ENCODE measurements around the gene HCLS1. TPM values are rescaled to one million over a fixed set of nuclear protein-coding genes. Genes with fewer than 3 reads are reported as not detected.

The HCLS1 gene
- total RNA-seq, 1 experiment from 2014 or later: 203 TPM

DNA sequence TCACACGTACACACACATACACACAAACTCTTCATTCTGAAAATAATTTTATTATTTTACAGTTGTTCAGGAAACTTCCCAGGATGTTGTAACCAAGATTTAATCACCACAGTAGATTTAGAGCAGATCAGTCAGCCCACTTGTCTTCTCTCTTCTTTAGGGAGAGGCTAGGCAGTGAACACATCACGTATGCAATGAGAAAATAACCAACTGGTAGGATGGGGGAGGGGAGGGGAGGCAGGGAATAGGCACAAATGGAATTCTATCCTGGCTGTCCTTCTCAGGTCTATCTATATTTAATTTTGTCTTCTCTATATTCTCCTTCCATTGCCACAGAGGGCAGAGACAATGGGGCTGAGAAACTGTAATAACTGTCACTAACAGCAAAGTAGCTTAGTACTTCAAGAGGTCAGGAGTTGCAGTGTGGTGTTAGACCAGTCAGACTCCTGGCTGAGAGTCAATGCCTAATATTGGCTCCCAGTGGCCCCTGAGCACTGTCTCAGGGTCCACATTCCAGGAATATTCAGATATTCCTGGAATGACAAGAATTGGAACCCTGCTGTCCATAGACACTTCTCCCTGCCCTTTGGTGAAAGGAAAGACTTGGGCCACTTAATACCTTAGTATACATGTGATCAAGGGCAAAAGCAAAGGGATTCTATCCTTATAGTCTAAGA lies 2.6 kb upstream of the HCLS1 start:
- Histone ChIP-seq H3K9me2 (replicated peaks; ENCODE audit: insufficient read depth, low read length) (no peaks in the 10 kb centered on the region), H3K79me2 (ENCODE audit: low read length) (peaks cover 23% of the 10 kb centered on the region), H3K27ac (ENCODE audit: low read length) (no peak overlapping the region), H3K4me3 (ENCODE audit: low read length) (no peak overlapping the region), H3K9me3 (ENCODE audit: low read length) (no peaks in the 10 kb centered on the region), H3K36me3 (ENCODE audit: insufficient read depth, low read length) (peaks cover 32% of the 10 kb centered on the region), H3K4me2 (ENCODE audit: low read depth, low read length, poor library complexity, severe bottlenecking) (no peak overlapping the region), H3K27me3 (ENCODE audit: low read length) (no peaks in the 10 kb centered on the region), H2AFZ (ENCODE audit: low read length) (no peak overlapping the region), H3K4me1 (ENCODE audit: low read length) (peaks cover 24% of the 10 kb centered on the region), H4K20me1 (ENCODE audit: insufficient read depth, low read depth, low read length) (no peaks in the 10 kb centered on the region), H3K9ac (ENCODE audit: low read length) (no peak overlapping the region)
- DNase-seq: no peak

DNA sequence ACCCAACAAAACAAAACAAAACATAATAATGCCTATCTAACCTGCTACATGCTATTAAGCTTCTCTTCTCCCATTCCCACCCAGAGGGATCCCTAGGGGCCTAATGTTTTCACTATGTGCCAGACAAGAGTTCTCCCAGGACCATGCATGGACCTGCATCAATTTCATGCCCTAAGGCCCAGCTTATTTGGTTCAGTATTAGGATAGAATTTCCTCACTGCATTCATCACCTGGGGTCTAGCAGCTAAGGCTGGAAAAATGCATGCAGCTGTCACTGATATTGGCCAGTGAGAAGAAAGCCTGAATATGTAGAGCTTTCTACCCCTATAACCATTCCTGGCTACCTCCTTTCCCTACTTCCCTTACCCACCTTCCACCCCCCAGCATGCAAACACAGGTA lies 2.0 kb upstream of the HCLS1 start:
- H2AFZ ChIP-seq (ENCODE audit: low read length): no peak overlapping the region
- peaks cover 28% of the 10 kb centered on the region for H3K79me2 ChIP-seq (ENCODE audit: low read length)
- DNase-seq: no peak
- no peaks in the 10 kb centered on the region for H3K9me3 ChIP-seq (ENCODE audit: low read length)
- no peak overlapping the region for H3K9ac ChIP-seq (ENCODE audit: low read length)
- no peak overlapping the region for H3K4me3 ChIP-seq (ENCODE audit: low read length)
- H3K9me2 ChIP-seq (replicated peaks; ENCODE audit: insufficient read depth, low read length): no peaks in the 10 kb centered on the region
- peaks cover 25% of the 10 kb centered on the region for H3K4me1 ChIP-seq (ENCODE audit: low read length)
- no peak overlapping the region for H3K4me2 ChIP-seq (ENCODE audit: low read depth, low read length, poor library complexity, severe bottlenecking)
- no peak overlapping the region for H3K27ac ChIP-seq (ENCODE audit: low read length)
- H3K36me3 ChIP-seq (ENCODE audit: insufficient read depth, low read length): peaks cover 34% of the 10 kb centered on the region
- H3K27me3 ChIP-seq (ENCODE audit: low read length): no peaks in the 10 kb centered on the region
- no peaks in the 10 kb centered on the region for H4K20me1 ChIP-seq (ENCODE audit: insufficient read depth, low read depth, low read length)

DNA sequence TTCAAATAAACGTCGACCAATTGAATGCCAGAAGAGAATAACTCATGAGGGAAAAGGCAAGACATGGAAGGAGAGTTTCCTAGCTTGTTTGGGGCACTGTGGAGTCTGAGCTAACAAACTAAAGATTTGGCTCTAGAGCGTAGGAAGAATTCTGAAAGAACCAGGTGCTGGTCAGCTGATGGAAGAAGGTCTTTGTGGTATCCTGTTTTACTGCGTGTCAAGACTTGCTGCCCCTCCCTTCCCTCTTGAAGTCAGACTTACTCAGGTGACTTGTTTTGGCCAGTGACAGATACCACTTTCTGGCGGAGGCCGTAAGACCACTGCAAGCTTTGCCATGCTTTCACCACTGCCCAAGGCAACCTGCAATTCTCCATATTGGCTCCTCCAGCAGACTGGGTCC lies 673 bp upstream of the HCLS1 start:
- no peak for DNase-seq
- H3K9ac ChIP-seq (ENCODE audit: low read length): peak overlapping the region; percentile 87; the same call in 1 of the 2 replicates
- H3K27ac ChIP-seq (ENCODE audit: low read length): peak overlapping the region; percentile 88
- peaks cover 25% of the 10 kb centered on the region for H3K4me1 ChIP-seq (ENCODE audit: low read length)
- H3K9me2 ChIP-seq (replicated peaks; ENCODE audit: insufficient read depth, low read length): no peaks in the 10 kb centered on the region
- H4K20me1 ChIP-seq (ENCODE audit: insufficient read depth, low read depth, low read length): no peaks in the 10 kb centered on the region
- no peaks in the 10 kb centered on the region for H3K9me3 ChIP-seq (ENCODE audit: low read length)
- peaks cover 32% of the 10 kb centered on the region for H3K36me3 ChIP-seq (ENCODE audit: insufficient read depth, low read length)
- H3K4me3 ChIP-seq (ENCODE audit: low read length): peak overlapping the region; percentile 86
- 0 out of 2 replicates have a peak overlapping the region, but pooled peaks have one; percentile 45 for H2AFZ ChIP-seq (ENCODE audit: low read length)
- H3K79me2 ChIP-seq (ENCODE audit: low read length): peaks cover 38% of the 10 kb centered on the region
- peak overlapping the region; percentile 87 for H3K4me2 ChIP-seq (ENCODE audit: low read depth, low read length, poor library complexity, severe bottlenecking)
- no peaks in the 10 kb centered on the region for H3K27me3 ChIP-seq (ENCODE audit: low read length)

DNA sequence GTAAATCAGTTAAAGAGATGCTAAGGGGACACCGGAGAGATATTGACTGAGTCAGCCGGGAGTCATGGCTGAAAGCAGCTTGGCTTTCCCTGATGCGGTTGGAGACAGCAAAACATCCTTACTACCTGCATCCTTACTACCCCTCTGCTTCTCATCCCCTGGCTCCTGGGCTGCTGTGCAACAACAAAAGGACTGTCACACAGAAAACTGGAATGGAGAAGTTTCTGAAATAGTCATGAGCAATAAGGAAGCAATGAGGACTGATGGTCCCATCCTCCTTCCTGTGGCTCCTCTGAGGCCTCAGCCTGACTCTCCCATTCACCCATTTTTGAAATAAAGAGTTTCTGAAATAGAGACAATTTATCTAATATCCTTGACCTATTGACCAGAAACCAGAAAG lies 1.1 kb downstream of the HCLS1 start:
- Histone ChIP-seq H2AFZ (ENCODE audit: low read length) (no peak overlapping the region), H3K9me3 (ENCODE audit: low read length) (no peaks in the 10 kb centered on the region), H3K9me2 (replicated peaks; ENCODE audit: insufficient read depth, low read length) (no peaks in the 10 kb centered on the region), H3K36me3 (ENCODE audit: insufficient read depth, low read length) (peaks cover 37% of the 10 kb centered on the region), H3K4me2 (ENCODE audit: low read depth, low read length, poor library complexity, severe bottlenecking) (peak overlapping the region; percentile 87), H3K79me2 (ENCODE audit: low read length) (peaks cover 44% of the 10 kb centered on the region), H4K20me1 (ENCODE audit: insufficient read depth, low read depth, low read length) (no peaks in the 10 kb centered on the region), H3K9ac (ENCODE audit: low read length) (peak overlapping the region; percentile 87), H3K4me1 (ENCODE audit: low read length) (peaks cover 25% of the 10 kb centered on the region), H3K4me3 (ENCODE audit: low read length) (peak overlapping the region; percentile 86), H3K27me3 (ENCODE audit: low read length) (no peaks in the 10 kb centered on the region), H3K27ac (ENCODE audit: low read length) (peak overlapping the region; percentile 88)
- DNase-seq: no peak

DNA sequence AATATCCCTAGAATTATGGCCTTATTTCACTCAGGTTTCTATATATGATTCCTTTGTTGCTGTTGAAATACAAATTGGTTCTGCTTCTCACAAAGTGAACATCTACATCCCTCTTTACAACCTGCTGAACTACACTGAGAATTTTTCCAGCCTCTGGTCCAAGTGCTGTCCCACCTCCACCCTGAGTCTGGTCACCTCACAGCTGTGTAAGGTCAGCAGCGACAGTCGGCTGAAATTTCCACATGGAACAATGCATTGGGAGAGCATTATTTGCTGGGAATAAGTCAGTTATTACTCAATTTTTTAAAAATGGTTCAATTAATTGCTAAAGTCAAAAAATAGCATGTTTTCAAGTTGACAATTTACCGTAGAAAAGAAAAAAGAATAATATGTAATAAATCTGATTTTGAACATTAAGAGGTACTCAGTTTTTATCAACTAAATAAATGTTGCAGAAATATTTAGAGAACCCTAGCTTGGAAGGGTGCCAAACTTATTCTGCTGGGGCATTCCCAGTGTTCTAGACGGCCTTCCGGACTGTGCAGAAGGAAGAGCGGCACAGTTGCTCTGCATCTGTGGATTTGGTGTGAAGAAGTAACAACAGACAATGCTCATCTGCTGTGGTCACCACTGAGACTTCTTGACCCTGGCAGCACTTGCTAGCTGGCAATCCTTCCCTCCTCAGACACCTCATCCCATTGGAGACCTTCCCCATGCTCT lies 1.8 kb downstream of the HCLS1 start:
- Histone ChIP-seq H3K27me3 (ENCODE audit: low read length) (no peaks in the 10 kb centered on the region), H3K4me2 (ENCODE audit: low read depth, low read length, poor library complexity, severe bottlenecking) (peak overlapping the region; percentile 87), H3K27ac (ENCODE audit: low read length) (no peak overlapping the region)

DNA sequence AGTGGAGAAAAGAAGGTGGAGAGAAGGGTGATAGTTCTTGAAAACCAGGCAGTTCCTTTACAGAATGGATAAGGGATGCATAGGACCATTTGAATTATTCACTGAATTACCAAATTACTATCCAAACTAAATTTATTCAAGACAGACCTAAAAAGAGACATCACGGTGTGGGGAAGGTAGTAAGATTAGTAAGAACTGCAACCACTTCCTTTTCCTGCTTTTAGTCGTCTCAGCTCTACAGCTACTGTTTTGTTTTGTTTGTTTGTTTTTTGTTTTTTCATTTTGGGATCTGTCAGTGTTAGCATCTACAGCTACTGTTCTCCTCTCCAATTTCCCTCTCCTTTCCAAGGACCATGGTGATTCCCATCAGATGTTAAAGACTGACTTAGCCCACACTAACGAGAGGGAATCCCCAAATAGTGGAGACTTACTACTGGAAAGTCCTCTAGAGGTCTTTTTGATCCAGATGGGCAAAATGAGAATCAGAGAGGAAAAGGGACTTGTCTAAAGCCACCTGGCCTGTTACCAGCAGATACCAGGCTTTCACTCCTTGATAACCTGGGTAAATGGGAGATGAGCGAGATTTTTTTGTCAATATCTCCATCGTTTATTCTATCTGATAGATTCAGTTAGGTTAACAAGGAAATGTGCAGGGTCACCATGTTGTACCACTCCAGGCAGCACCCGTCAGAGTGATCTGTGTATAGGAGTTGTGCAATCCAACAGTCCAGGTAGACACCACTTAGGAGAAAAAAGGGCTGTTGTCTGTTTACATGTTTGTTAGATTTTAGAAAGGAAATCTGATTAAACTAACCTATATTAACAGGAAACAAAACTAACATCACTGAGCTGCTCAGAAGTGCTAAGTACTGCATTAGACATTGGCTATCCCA lies 6.0 kb downstream of the HCLS1 start:
- DNase-seq: no peak
- H3K9me3 ChIP-seq (ENCODE audit: low read length): no peaks in the 10 kb centered on the region
- no peak overlapping the region for H3K27ac ChIP-seq (ENCODE audit: low read length)
- H3K27me3 ChIP-seq (ENCODE audit: low read length): no peaks in the 10 kb centered on the region
- no peaks in the 10 kb centered on the region for H4K20me1 ChIP-seq (ENCODE audit: insufficient read depth, low read depth, low read length)
- H3K36me3 ChIP-seq (ENCODE audit: insufficient read depth, low read length): peaks cover 71% of the 10 kb centered on the region
- no peak overlapping the region for H3K4me3 ChIP-seq (ENCODE audit: low read length)
- H3K4me2 ChIP-seq (ENCODE audit: low read depth, low read length, poor library complexity, severe bottlenecking): no peak overlapping the region
- peaks cover 14% of the 10 kb centered on the region for H3K4me1 ChIP-seq (ENCODE audit: low read length)
- H3K9ac ChIP-seq (ENCODE audit: low read length): no peak overlapping the region
- H3K79me2 ChIP-seq (ENCODE audit: low read length): peaks cover 75% of the 10 kb centered on the region
- no peak overlapping the region for H2AFZ ChIP-seq (ENCODE audit: low read length)
- no peaks in the 10 kb centered on the region for H3K9me2 ChIP-seq (replicated peaks; ENCODE audit: insufficient read depth, low read length)

More for the DNA sequence above, 1.8 kb downstream of the HCLS1 start:
- peak overlapping the region; percentile 86 for H3K4me3 ChIP-seq (ENCODE audit: low read length)
- peaks cover 25% of the 10 kb centered on the region for H3K4me1 ChIP-seq (ENCODE audit: low read length)
- no peak overlapping the region for H2AFZ ChIP-seq (ENCODE audit: low read length)
- H3K9me2 ChIP-seq (replicated peaks; ENCODE audit: insufficient read depth, low read length): no peaks in the 10 kb centered on the region
- no peak for DNase-seq
- H4K20me1 ChIP-seq (ENCODE audit: insufficient read depth, low read depth, low read length): no peaks in the 10 kb centered on the region
- peaks cover 38% of the 10 kb centered on the region for H3K36me3 ChIP-seq (ENCODE audit: insufficient read depth, low read length)
- H3K9ac ChIP-seq (ENCODE audit: low read length): peak overlapping the region; percentile 87
- peaks cover 50% of the 10 kb centered on the region for H3K79me2 ChIP-seq (ENCODE audit: low read length)
- H3K9me3 ChIP-seq (ENCODE audit: low read length): no peaks in the 10 kb centered on the region

DNA sequence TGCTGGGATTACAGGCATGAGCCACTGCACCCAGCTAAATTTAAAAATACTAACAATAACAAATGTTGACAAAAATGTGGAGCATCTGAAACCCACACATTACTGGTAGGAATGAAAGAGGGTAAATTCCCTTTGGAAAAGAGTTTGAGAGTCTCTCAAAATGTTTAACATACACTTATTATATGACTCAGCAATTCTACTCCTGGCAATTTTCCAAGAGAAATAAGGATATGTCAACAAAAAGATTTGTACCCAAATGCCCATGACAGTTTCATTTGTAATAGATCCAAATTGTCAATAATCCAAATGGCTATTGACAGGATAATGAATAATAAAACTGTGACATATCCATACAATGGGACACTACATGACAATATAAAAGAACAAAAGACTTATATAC lies 9.0 kb downstream of the HCLS1 start:
- H4K20me1 ChIP-seq (ENCODE audit: insufficient read depth, low read depth, low read length): no peaks in the 10 kb centered on the region
- H3K4me1 ChIP-seq (ENCODE audit: low read length): no peaks in the 10 kb centered on the region

DNA sequence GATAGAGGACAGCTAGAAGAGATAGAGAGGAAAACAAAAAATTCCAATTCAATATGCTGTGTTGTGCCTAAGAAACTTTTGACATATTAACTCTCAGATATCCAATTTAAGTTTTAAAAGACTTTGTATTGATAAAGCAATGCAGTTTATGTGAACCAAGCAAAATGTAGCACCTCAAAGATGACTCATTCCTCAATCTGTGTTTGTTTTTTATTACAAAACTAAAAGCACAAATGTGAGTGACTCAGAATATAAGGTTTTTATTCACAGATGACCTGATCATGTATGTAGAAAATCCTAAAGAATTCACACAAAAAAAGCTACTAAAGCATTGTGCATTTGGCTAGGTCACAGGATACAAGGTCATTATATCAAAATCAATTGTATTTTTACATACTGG lies 11.1 kb downstream of the HCLS1 start:
- Histone ChIP-seq H3K79me2 (ENCODE audit: low read length) (peaks cover 52% of the 10 kb centered on the region), H3K4me3 (ENCODE audit: low read length) (no peak overlapping the region), H3K36me3 (ENCODE audit: insufficient read depth, low read length) (peaks cover 61% of the 10 kb centered on the region), H3K9me2 (replicated peaks; ENCODE audit: insufficient read depth, low read length) (no peaks in the 10 kb centered on the region), H3K27ac (ENCODE audit: low read length) (no peak overlapping the region), H2AFZ (ENCODE audit: low read length) (no peak overlapping the region), H4K20me1 (ENCODE audit: insufficient read depth, low read depth, low read length) (no peaks in the 10 kb centered on the region), H3K27me3 (ENCODE audit: low read length) (no peaks in the 10 kb centered on the region), H3K9me3 (ENCODE audit: low read length) (no peaks in the 10 kb centered on the region), H3K4me2 (ENCODE audit: low read depth, low read length, poor library complexity, severe bottlenecking) (no peak overlapping the region), H3K4me1 (ENCODE audit: low read length) (no peaks in the 10 kb centered on the region), H3K9ac (ENCODE audit: low read length) (no peak overlapping the region)
- no peak for DNase-seq

More for the DNA sequence above, 9.0 kb downstream of the HCLS1 start:
- no peak overlapping the region for H3K9ac ChIP-seq (ENCODE audit: low read length)
- no peaks in the 10 kb centered on the region for H3K27me3 ChIP-seq (ENCODE audit: low read length)
- no peak overlapping the region for H3K27ac ChIP-seq (ENCODE audit: low read length)
- H3K9me3 ChIP-seq (ENCODE audit: low read length): no peaks in the 10 kb centered on the region
- no peak for DNase-seq
- H3K79me2 ChIP-seq (ENCODE audit: low read length): peaks cover 57% of the 10 kb centered on the region
- no peaks in the 10 kb centered on the region for H3K9me2 ChIP-seq (replicated peaks; ENCODE audit: insufficient read depth, low read length)
- H3K4me2 ChIP-seq (ENCODE audit: low read depth, low read length, poor library complexity, severe bottlenecking): no peak overlapping the region
- H2AFZ ChIP-seq (ENCODE audit: low read length): no peak overlapping the region
- no peak overlapping the region for H3K4me3 ChIP-seq (ENCODE audit: low read length)
- peaks cover 66% of the 10 kb centered on the region for H3K36me3 ChIP-seq (ENCODE audit: insufficient read depth, low read length)
